Measurements from ENCODE around the gene CFAP221. TPM values are rescaled to one million over a fixed set of nuclear protein-coding genes. Genes with fewer than 3 reads are reported as not detected.

The CFAP221 gene
- total RNA-seq, 3 donors from 2014 or later, result 0.51 TPM; not detected in 2

DNA sequence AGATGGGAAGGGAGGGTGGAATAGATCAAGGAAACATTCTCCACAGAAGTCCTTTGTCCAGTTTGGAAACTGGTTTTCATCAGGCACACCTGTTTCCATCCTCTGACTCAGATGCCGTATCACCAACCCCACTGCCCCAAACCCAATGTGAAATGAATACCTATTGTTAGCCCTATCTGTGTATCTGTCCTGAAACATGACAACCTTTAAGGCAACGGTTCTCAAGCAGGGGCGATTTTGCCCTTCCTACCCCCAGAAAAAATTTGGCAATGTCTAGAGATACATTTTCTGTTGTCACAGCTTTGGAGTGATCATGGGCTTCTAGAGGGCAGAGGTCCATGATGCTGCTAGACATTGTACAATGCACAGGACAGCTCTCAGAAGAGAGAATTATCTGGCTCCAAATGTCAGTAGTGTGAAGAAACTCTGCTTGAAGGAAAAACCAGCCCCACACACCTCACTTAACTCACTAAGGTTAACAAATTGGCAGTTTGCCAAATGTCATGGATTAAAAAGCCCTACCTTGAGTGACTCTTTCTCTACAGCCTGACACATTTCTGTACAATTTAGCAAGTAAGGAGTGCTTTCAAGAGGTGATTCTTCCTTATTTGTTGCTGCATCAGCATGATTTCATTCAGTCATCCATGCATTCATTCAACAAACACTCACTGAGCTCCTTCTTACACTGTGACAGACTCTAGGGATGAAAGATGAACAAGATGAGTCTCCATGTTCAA lies 23.4 kb upstream of the CFAP221 start:
- Histone ChIP-seq H3K4me3 (no peak overlapping the region), H3K4me1 (ENCODE audit: low read depth) (no peaks in the 10 kb centered on the region), H3K36me3 (ENCODE audit: low read depth) (no peaks in the 10 kb centered on the region), H3K9me3 (no peaks in the 10 kb centered on the region)
- no peak for DNase-seq
- ATAC-seq, result no peak
- intact Hi-C loops (cut with DNase I, micrococcal nuclease), result no loop called here
- TF ChIP-seq, protein P1, sequence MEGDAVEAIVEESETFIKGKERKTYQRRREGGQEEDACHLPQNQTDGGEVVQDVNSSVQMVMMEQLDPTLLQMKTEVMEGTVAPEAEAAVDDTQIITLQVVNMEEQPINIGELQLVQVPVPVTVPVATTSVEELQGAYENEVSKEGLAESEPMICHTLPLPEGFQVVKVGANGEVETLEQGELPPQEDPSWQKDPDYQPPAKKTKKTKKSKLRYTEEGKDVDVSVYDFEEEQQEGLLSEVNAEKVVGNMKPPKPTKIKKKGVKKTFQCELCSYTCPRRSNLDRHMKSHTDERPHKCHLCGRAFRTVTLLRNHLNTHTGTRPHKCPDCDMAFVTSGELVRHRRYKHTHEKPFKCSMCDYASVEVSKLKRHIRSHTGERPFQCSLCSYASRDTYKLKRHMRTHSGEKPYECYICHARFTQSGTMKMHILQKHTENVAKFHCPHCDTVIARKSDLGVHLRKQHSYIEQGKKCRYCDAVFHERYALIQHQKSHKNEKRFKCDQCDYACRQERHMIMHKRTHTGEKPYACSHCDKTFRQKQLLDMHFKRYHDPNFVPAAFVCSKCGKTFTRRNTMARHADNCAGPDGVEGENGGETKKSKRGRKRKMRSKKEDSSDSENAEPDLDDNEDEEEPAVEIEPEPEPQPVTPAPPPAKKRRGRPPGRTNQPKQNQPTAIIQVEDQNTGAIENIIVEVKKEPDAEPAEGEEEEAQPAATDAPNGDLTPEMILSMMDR (IDR thresholded peaks at IDR 0.05), result no peak

DNA sequence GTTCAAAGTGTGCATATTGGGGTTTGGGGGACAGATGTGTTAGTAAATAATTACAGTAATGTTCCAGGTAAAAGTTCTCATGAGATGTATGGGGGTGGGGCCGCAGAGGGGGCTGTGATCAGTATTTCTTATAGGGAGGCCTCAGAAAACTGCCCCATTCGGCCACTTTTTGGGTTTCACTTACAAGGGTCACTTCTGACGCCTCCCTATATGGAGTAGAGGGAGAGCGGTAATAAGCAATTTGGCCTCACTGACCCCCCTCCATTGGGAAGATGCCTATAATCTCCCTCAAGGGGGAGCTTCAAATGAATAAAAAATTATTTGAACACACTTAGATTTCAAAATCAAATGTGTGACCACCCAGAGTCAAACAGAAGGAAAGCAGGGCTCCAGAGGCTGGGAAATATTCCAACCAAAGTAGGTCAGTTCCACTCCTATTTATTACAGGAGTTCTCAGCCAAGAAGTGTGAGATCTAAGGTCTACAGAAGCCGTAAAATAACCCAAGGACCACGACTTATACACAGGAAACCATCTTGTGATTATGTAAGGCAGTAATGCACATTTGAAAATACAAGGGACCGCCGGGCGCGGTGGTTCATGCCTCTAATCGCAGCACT lies 22.7 kb upstream of the CFAP221 start:
- intact Hi-C loops (cut with DNase I, micrococcal nuclease), result no loop called here
- no peak for ATAC-seq

DNA sequence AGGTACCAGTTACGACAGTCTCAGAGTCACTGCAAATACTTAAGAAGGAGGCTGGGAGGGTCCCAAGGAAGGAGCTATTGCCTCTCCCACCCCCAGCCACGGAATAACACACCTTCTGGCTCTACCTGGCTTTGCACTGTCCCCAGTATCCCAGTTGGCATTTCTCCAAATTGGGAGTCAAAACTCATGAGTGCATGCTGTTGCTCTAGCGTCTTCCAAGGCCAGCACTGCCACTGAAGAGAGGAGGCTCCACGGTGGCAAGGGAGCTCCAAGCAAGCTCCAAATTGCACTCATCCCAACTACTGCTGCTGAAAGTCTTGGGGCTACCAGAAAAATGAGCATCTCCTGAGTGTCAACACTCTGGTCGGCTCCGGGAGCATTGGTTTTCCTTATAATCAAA lies 21.6 kb upstream of the CFAP221 start:
- intact Hi-C loops (cut with DNase I, micrococcal nuclease), result no loop called here
- no peaks in the 10 kb centered on the region for H3K4me1 ChIP-seq (ENCODE audit: low read depth)
- H3K9me3 ChIP-seq, result no peaks in the 10 kb centered on the region
- no peaks in the 10 kb centered on the region for H3K36me3 ChIP-seq (ENCODE audit: low read depth)
- ATAC-seq (no peak), DNase-seq (no peak)
- no peak overlapping the region for H3K4me3 ChIP-seq
- TF ChIP-seq, protein P1 (IDR thresholded peaks at IDR 0.05), result no peak

More for the DNA sequence above, 22.7 kb upstream of the CFAP221 start:
- no peaks in the 10 kb centered on the region for H3K9me3 ChIP-seq
- H3K36me3 ChIP-seq (ENCODE audit: low read depth), result no peaks in the 10 kb centered on the region
- no peaks in the 10 kb centered on the region for H3K4me1 ChIP-seq (ENCODE audit: low read depth)
- no peak for DNase-seq
- no peak overlapping the region for H3K4me3 ChIP-seq
- TF ChIP-seq, protein P1 (IDR thresholded peaks at IDR 0.05), result no peak

DNA sequence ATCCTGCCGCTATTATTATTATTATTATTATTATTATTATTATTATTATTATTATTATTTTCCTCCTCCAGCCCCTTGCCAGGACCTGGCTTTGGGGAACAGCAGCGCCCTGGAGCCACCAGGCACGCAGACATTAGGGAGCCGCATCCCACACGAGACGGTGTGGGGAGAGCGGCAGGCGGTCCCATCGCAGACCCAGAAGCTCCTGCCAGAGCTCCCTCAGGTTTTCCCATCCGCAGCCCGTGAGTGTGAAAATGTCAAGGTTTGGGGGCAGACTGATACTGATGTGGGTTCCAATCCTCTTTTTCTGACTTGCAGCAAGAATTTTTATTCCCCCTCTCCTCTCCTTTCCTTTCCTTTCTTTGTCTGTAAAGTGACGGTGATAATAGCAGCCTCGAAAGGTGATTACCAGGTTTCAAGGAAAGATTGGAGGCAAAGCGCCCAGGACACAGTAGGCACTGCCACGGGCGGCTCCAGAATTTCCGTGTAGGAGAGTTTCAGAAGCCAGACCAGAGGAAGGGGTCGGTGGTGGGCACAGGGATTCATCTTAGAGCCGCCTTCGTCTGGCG lies 20.8 kb upstream of the CFAP221 start:
- DNase-seq, result no peak
- TF ChIP-seq, protein P1 (IDR thresholded peaks at IDR 0.05), result no peak
- Histone ChIP-seq H3K36me3 (ENCODE audit: low read depth) (no peaks in the 10 kb centered on the region), H3K9me3 (no peaks in the 10 kb centered on the region), H3K4me1 (ENCODE audit: low read depth) (no peaks in the 10 kb centered on the region), H3K4me3 (no peak overlapping the region)
- ATAC-seq, result no peak
- intact Hi-C loops (cut with DNase I, micrococcal nuclease), result no loop called here

DNA sequence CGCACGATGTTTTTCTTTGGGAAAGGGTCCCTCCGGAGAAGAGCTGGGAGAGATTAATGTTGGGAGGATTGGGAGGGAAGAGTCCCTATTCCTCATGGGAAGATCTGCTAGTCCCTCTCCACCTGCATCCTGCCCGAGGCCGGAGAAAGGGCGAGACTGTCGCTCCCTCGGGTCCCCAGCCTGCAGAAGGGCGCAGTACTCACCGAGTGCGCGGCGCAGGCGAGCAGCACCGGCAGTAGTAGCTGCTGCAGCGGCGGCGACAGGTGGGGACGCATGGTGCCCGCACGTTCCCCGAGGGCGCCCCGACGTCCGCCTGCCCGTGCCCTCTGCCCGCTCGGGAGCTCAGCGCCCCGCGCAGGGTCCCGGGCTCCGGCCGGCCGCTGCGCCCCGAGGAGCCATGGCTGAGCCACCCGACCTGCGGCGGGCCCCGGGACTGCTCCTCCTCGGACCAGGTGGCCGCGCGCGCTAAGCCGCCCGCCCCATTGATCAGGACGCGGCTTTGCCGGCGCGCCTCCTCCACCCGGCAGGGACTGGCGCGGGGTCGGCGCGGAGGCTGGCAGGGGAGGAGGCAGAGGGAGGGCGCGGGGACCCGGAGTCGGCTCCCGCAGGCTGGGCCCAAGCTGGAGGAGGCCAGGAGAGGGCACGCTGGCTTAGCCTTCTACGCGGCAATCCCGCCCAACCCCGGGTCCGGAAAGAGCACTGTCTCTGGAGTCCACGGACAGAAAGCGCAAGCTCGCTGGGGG lies 20.1 kb upstream of the CFAP221 start, which contains the start of gene SCTR:
TSS of gene SCTR (minus strand) at position 532 of the 743 bp plus-strand sequence. CDS start at position 275, 257 bp downstream.
- Histone ChIP-seq H3K4me3 (no peak within 1 kb of the TSS), H3K9me3 (no peaks in the 10 kb centered on the region), H3K36me3 (ENCODE audit: low read depth) (no peaks in the 10 kb centered on the region), H3K4me1 (ENCODE audit: low read depth) (no peaks in the 10 kb centered on the region)
- intact Hi-C loops (cut with DNase I, micrococcal nuclease), result no loop called here
- TF ChIP-seq, protein P1 (IDR thresholded peaks at IDR 0.05), result no peak
- ATAC-seq, result peak; percentile 26
- DNase-seq, result no peak
